ENCODE measurements around the gene LDLRAP1.

The LDLRAP1 gene

DNA sequence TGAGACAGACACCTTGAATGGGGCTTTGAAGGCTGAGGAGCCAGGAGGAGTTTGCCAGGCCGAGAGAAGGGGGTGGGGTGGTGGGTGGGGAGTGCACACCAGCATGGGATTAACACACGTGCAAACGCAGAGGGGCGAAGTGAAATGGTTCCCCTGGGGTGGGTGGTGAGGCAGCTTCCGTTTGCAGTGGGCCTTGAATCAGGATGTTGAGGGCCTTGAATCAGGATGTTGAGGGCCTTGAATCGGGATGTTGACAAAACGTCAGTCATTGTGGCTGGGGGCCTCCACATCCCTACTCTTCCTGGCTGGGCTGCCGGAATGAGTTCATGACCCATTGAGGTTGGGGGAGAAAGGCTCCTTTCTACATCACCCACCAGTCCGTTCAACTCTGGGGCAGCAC, 16.6 kb downstream of the LDLRAP1 start:
- no peak for DNase-seq (ENCODE audit: extremely low read depth, low read depth)
- TF ChIP-seq, protein P1, sequence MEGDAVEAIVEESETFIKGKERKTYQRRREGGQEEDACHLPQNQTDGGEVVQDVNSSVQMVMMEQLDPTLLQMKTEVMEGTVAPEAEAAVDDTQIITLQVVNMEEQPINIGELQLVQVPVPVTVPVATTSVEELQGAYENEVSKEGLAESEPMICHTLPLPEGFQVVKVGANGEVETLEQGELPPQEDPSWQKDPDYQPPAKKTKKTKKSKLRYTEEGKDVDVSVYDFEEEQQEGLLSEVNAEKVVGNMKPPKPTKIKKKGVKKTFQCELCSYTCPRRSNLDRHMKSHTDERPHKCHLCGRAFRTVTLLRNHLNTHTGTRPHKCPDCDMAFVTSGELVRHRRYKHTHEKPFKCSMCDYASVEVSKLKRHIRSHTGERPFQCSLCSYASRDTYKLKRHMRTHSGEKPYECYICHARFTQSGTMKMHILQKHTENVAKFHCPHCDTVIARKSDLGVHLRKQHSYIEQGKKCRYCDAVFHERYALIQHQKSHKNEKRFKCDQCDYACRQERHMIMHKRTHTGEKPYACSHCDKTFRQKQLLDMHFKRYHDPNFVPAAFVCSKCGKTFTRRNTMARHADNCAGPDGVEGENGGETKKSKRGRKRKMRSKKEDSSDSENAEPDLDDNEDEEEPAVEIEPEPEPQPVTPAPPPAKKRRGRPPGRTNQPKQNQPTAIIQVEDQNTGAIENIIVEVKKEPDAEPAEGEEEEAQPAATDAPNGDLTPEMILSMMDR (IDR thresholded peaks at IDR 0.05; ENCODE audit: low read depth, low read length): no peak

DNA sequence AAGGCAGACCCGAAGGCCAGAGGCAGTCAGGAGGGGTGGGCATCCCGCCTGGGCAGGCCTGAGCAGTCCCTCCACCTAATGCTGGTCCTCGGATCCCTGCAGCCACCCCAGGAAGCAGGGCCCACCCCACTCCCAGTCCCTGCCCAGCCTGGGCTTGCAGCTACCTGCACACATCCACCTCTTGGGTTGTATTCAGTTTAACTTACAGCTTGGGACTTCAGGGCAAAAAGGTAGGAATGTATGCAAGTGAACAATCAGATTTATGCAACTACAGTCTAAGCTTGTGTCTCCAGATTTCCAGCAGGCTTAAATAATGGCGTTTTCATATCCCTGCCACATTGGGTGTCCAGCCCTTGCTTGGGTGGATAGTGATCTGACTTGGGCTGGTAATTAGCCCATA, 17.4 kb downstream of the LDLRAP1 start:
- TF ChIP-seq, protein P1 (IDR thresholded peaks at IDR 0.05; ENCODE audit: low read depth, low read length): no peak
- no peak for DNase-seq (ENCODE audit: extremely low read depth, low read depth)

DNA sequence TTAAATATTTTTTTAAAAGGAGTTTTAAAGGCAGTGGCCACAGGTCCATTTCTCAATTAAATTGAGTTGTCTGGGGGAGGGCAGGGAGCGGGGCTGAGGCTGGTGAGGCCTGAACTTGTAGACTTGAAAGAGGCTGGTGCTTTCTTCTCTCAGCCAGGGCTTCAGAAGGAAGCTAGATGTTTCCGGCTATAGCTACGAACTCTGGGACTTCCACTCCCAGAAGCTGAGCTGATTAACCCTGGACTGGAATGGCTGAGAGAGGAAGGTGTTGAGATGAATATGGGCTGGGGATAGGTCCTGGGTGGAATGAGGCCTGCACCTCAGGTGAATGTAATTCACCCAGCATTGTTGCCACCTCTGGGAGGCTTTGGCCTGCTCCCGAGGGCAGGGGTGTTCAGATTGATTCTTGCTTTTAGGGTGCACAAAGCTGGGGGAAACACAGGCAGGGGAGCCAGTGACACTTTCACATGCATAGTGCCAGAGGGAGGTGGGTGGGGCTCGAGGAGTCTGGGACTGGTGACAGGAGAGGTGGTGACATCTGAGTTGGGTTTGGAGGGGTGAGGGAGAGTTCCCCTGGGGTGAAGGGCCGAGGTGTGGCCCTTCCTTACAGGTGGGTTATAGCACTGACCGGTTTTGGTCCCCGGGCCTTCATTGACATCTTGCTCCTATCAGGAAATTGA, 18.2 kb downstream of the LDLRAP1 start:
- TF ChIP-seq, protein P1 (IDR thresholded peaks at IDR 0.05; ENCODE audit: low read depth, low read length): no peak
- no peak for DNase-seq (ENCODE audit: extremely low read depth, low read depth)

DNA sequence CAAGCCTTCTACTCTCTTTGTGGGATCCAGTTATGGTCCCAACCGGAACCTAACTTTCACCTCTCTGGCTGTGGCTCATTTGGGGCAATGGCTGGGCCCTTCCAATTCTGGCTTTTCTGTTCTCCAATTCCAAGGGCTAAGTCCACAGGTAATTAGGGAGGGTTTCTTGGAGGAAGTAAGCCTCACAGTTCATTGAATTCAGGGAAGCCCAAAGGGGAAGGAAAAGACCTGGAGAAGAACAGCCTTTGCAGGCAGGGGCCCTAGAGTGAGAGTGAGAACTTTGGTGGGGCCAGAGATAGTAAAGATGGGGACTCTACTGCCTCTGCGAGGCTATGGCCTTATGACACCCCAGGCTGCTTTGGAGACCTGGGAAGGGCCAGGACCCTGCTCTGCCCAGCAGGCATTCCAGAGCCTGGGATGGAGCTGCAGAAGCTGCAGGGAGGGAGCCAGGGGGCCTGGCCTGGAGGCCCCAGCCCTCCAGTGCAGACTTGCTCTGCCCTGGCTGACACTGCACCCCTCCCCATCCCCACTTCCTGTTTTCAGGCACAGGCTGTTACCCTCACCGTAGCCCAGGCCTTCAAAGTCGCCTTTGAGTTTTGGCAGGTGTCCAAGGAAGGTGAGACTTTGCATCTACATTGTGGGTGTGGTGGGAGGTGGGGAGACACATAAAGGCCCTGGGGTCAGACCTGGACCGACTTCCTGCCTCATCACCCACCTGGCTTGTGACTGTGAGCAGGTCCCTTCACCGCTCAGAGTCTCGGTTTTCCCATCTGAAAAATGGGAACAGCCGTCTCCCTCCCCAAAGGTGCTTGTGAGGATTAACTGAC, 18.9 kb downstream of the LDLRAP1 start:
- no peak for DNase-seq (ENCODE audit: extremely low read depth, low read depth)

DNA sequence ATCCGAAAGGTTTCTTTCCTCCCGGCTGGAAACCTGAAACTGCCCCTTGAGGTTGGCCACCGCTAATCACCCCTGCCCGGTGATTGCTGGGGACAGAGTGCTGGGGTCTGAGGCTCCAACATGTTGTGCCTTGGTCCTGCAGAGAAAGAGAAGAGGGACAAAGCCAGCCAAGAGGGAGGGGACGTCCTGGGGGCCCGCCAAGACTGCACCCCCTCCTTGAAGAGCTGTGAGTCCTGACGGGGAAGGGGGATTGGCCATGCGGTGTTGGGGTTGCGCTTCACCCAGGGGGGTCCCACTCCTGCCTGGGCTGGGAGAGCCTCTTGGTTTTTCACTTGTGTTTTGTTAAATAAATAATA, 19.5 kb downstream of the LDLRAP1 start:
- DNase-seq (ENCODE audit: extremely low read depth, low read depth): no peak
- TF ChIP-seq, protein P1 (IDR thresholded peaks at IDR 0.05; ENCODE audit: low read depth, low read length): no peak

More for the DNA sequence above, 18.9 kb downstream of the LDLRAP1 start:
- TF ChIP-seq, protein P1 (IDR thresholded peaks at IDR 0.05; ENCODE audit: low read depth, low read length): no peak

DNA sequence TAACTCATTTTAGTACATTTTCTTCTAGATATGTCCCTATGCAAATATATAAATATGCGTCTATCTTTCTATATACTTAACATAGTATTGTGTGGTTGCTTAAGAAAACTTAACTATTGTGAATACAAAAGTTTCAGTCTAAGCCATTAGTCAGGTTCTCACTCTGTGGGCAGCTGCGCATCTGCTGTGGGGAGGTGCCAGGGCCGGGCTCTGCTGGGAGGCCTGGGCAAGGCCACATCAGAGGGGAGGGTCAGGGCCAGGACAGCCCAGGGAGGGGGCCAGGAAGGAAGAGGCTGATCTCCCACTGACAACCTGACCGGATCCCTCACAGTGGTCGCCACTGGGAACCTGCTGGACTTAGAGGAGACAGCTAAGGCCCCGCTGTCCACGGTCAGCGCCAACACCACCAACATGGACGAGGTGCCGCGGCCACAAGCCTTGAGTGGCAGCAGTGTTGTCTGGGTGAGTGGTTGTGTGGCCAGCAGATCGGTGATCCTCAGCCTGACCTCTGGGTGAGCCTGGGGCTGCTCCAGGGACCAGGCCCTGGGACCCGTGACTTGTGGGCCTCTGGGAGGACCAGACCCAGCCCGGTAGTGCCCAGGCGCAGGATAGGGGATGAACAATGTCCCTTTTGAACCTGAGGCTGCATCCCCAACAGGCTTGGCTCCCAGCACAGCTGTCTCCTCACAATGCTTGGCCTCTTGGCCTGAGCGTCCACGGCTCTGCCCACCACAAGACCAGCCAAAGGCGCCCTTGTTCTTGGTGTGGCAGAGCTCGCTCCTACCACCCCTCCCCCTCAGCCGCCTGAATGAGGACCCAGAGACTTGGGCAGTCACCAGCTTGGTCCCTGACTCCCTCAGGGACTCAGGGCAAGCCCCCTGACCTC, 20.2 kb downstream of the LDLRAP1 start:
- no peak for DNase-seq (ENCODE audit: extremely low read depth, low read depth)
- TF ChIP-seq, protein P1 (IDR thresholded peaks at IDR 0.05; ENCODE audit: low read depth, low read length): no peak
